IMR-90 (cell line): ENCODE data around the gene ARHGAP19. TPM values are rescaled to one million over a fixed set of nuclear protein-coding genes. Genes with fewer than 3 reads are reported as not detected.

Experiments used
- ATAC-seq: fragments of 200-7000 bp; cut with Tn5 transposase; 2 replicates; pipeline ENCODE4 v1.9.1; 2020; ENCODE audit warnings: low read depth, mild to moderate bottlenecking, moderate library complexity
- BruUV-seq: library from RNA; stranded (reverse); fragments of 400-500 nt; replicated peaks from 2 replicates; lab custom pipeline; 2021; lab: Mats Ljungman, UMichigan
- CTCF ChIA-PET: fragments of 300-600 bp; formaldehyde crosslinking; extraction: SDS; loops from one replicate; lab custom pipeline; 2021; ENCODE audit warnings: antibody characterized with exemption; lab: Yijun Ruan, JAX
- POLR2A ChIA-PET: fragments of 300-600 bp; sonication (Branson Sonifier 250); formaldehyde crosslinking; loops from one replicate; lab custom pipeline; 2022; ENCODE audit warnings: antibody characterized with exemption; ENCODE audit not compliant: unreplicated experiment; lab: Charles Lee
- DNase-seq: peaks from one replicate; pipeline ENCODE4 v3.0.0; 2013
- H2AFZ ChIP-seq: replicated peaks from 2 replicates; pipeline ENCODE3; 2013; ENCODE audit warnings: low read length, mild to moderate bottlenecking; ENCODE audit not compliant: poor library complexity
- H2AK5ac ChIP-seq: 2 replicates; pipeline ENCODE4 v1.6.1; 2013; ENCODE audit warnings: low read depth, low read length, inconsistent platforms
- H2AK9ac ChIP-seq: replicated peaks from 2 replicates; pipeline ENCODE3; 2013; ENCODE audit warnings: mild to moderate bottlenecking, low read depth, low read length, moderate library complexity; ENCODE audit not compliant: poor library complexity
- H2BK120ac ChIP-seq: 2 replicates; pipeline ENCODE4 v1.6.1; 2013; ENCODE audit warnings: low read depth, low read length, inconsistent platforms
- H2BK15ac ChIP-seq: 3 replicates; pipeline ENCODE4 v1.6.1; 2013; ENCODE audit warnings: low read depth, low read length, inconsistent platforms
- H2BK20ac ChIP-seq: 2 replicates; pipeline ENCODE4 v1.6.1; 2013; ENCODE audit warnings: low read depth, mild to moderate bottlenecking, inconsistent platforms, low read length, moderate library complexity
- H2BK5ac ChIP-seq: 2 replicates; pipeline ENCODE4 v1.6.1; 2013; ENCODE audit warnings: mild to moderate bottlenecking, low read depth, low read length, inconsistent platforms; ENCODE audit not compliant: poor library complexity, severe bottlenecking
- H3K14ac ChIP-seq: replicated peaks from 2 replicates; pipeline ENCODE4 v1.6.1; 2013; ENCODE audit warnings: low read depth, low read length, inconsistent platforms
- H3K18ac ChIP-seq: 2 replicates; pipeline ENCODE4 v1.6.1; 2013; ENCODE audit warnings: low read depth, low read length, control low read depth
- H3K23ac ChIP-seq: 2 replicates; pipeline ENCODE4 v1.6.1; 2013; ENCODE audit warnings: low read depth, low read length, inconsistent platforms
- H3K27ac ChIP-seq: 2 replicates; pipeline ENCODE4 v1.5.1; 2013; ENCODE audit warnings: mild to moderate bottlenecking, control low read depth, low read length; ENCODE audit not compliant: insufficient read depth
- H3K27me3 ChIP-seq: 2 replicates; pipeline ENCODE4 v1.6.1; 2013; ENCODE audit warnings: low read length; ENCODE audit not compliant: control insufficient read depth, insufficient read depth
- H3K36me3 ChIP-seq: 2 replicates; pipeline ENCODE4 v1.6.1; 2013; ENCODE audit warnings: low read length, mixed read lengths; ENCODE audit not compliant: control insufficient read depth, insufficient read depth
- H3K4ac ChIP-seq: 2 replicates; pipeline ENCODE4 v1.6.1; 2013; ENCODE audit warnings: low read depth, low read length, inconsistent platforms
- H3K4me1 ChIP-seq: 2 replicates; pipeline ENCODE4 v1.6.1; 2013; ENCODE audit warnings: low read length, mixed read lengths; ENCODE audit not compliant: control insufficient read depth, insufficient read depth
- H3K4me2 ChIP-seq: 2 replicates; pipeline ENCODE4 v1.6.1; 2013; ENCODE audit warnings: low read depth, mild to moderate bottlenecking, control low read depth, low read length, moderate library complexity
- H3K4me3 ChIP-seq: 2 replicates; pipeline ENCODE4 v1.5.1; 2013; ENCODE audit warnings: low read depth, mild to moderate bottlenecking, control low read depth, low read length, moderate library complexity; ENCODE audit not compliant: insufficient read depth
- H3K56ac ChIP-seq: 2 replicates; pipeline ENCODE4 v1.6.1; 2013; ENCODE audit warnings: low read length, inconsistent platforms; ENCODE audit not compliant: insufficient read depth; ENCODE audit errors: extremely low read depth
- H3K79me1 ChIP-seq, 2 experiments: 2 replicates each; pipeline ENCODE4 v1.6.1; 2013; ENCODE audit warnings: low read length in 2 of 2, inconsistent platforms in 1 of 2, low read depth in 1 of 2
- H3K9ac ChIP-seq: 2 replicates; pipeline ENCODE4 v1.6.1; 2013; ENCODE audit warnings: low read depth, low read length, control low read depth
- H3K9me1 ChIP-seq: 2 replicates; pipeline ENCODE4 v1.6.1; 2013; ENCODE audit warnings: low read length, inconsistent platforms; ENCODE audit not compliant: insufficient read depth
- H3K9me3 ChIP-seq: 2 replicates; pipeline ENCODE4 v1.6.1; 2013; ENCODE audit warnings: low read length; ENCODE audit not compliant: control insufficient read depth, insufficient read depth
- H4K20me1 ChIP-seq: 2 replicates; pipeline ENCODE4 v1.6.1; 2013; ENCODE audit warnings: low read length, inconsistent platforms; ENCODE audit not compliant: insufficient read depth
- H4K5ac ChIP-seq: 2 replicates; pipeline ENCODE4 v1.6.1; 2013; ENCODE audit warnings: mild to moderate bottlenecking, low read depth, low read length, control low read depth
- H4K8ac ChIP-seq, 2 experiments: 2 replicates each; pipeline ENCODE4 v1.6.1; 2013; ENCODE audit warnings: low read depth in 2 of 2, low read length in 2 of 2, control low read depth in 1 of 2, inconsistent platforms in 1 of 2
- H4K91ac ChIP-seq: 2 replicates; pipeline ENCODE4 v1.6.1; 2013; ENCODE audit warnings: low read depth, low read length, inconsistent platforms; ENCODE audit not compliant: insufficient read depth
- BHLHE40 ChIP-seq: fragments of 150-350 bp; IDR thresholded peaks from 2 replicates; pipeline ENCODE4 v1.6.1; 2016; ENCODE audit warnings: mild to moderate bottlenecking, low read depth, low read length
- CEBPB ChIP-seq: IDR thresholded peaks from 2 replicates; pipeline ENCODE4 v1.6.1; 2012; ENCODE audit warnings: low read depth, low read length, improper control_type of control experiment
- CHD1 ChIP-seq: IDR thresholded peaks from 2 replicates; pipeline ENCODE4 v1.6.1; 2012; ENCODE audit warnings: low read depth, low read length, improper control_type of control experiment
- FOS ChIP-seq: fragments of 150-350 bp; IDR thresholded peaks from 2 replicates; pipeline ENCODE4 v1.6.1; 2016; ENCODE audit warnings: low read depth, low read length
- MAFK ChIP-seq: IDR thresholded peaks from 2 replicates; pipeline ENCODE4 v1.6.1; 2012; ENCODE audit warnings: low read depth, low read length, improper control_type of control experiment
- MXI1 ChIP-seq: IDR thresholded peaks from 2 replicates; pipeline ENCODE4 v1.6.1; 2012; ENCODE audit warnings: low read depth, mild to moderate bottlenecking, low read length, moderate library complexity, borderline replicate concordance
- NFE2L2 ChIP-seq: fragments of 150-350 bp; IDR thresholded peaks from 2 replicates; pipeline ENCODE4 v1.6.1; 2016; ENCODE audit warnings: low read depth, mild to moderate bottlenecking, low read length
- POLR2A ChIP-seq: IDR thresholded peaks from 2 replicates; pipeline ENCODE4 v1.6.1; 2012; ENCODE audit warnings: mild to moderate bottlenecking, low read depth, low read length
- RAD21 ChIP-seq: IDR thresholded peaks from 2 replicates; pipeline ENCODE4 v1.6.1; 2012; ENCODE audit warnings: low read length, improper control_type of control experiment
- RCOR1 ChIP-seq: IDR thresholded peaks from 2 replicates; pipeline ENCODE4 v1.6.1; 2012; ENCODE audit warnings: mild to moderate bottlenecking, low read length, improper control_type of control experiment; ENCODE audit not compliant: insufficient replicate concordance
- RFX5 ChIP-seq: IDR thresholded peaks from 2 replicates; pipeline ENCODE4 v1.8.0; 2012; ENCODE audit warnings: low read depth, mild to moderate bottlenecking, low read length, moderate library complexity
- SMC3 ChIP-seq: fragments of 150-350 bp; IDR thresholded peaks from 2 replicates; pipeline ENCODE4 v1.6.1; 2016; ENCODE audit warnings: low read depth, mild to moderate bottlenecking, antibody characterized with exemption, low read length, moderate library complexity
- WGBS, 2 experiments: methylation state at CpG; one replicate each; pipeline versions ENCODE4 v1.1.5 to v1.1.7; 2013; ENCODE audit warnings: missing lambda C conversion rate in 2 of 2; ENCODE audit not compliant: insufficient read length in 1 of 2; ENCODE audit errors: extremely low coverage in 2 of 2; 5-methylcytosine and 5-hydroxymethylcytosine counted together
- dilution Hi-C: fragments of 300-500 bp; cut with HindIII; formaldehyde crosslinking; loops from one replicate; pipeline ENCODE4 v1.14.3; 2018; ENCODE audit warnings: low sequenced_read_pairs; ENCODE audit not compliant: unreplicated experiment
- in situ Hi-C: fragments of 300-500 bp; cut with MboI; formaldehyde crosslinking; loops from 3 replicates; pipeline ENCODE4 v1.14.3; 2019; ENCODE audit warnings: low sequenced_read_pairs, inconsistent platforms, mixed read lengths
- intact Hi-C: fragments of 100-400 bp; cut with micrococcal nuclease; formaldehyde crosslinking; loops from 2 replicates; pipeline ENCODE4 v1.10.0; 2022
- polyA plus RNA-seq, 3 experiments: library from polyadenylated mRNA; depleted of rRNA; stranded (reverse); fragments of >200 nt; gene quantifications; 2 replicates each; pipeline ENCODE4 v1.2.3, GENCODE V29; 2012; ENCODE audit warnings: low replicate concordance in 1 of 3
- total RNA-seq: library from RNA; depleted of rRNA; stranded (reverse); fragments of >200 nt; gene quantifications from 2 replicates; pipeline ENCODE4 v1.2.3, GENCODE V29; 2012
- TF ChIP-seq, protein P1 (sequence below): conservative IDR thresholded peaks from 2 replicates; pipeline ENCODE4 v1.5.1; 2012; ENCODE audit warnings: mild to moderate bottlenecking, low read depth, low read length, improper control_type of control experiment
- TF ChIP-seq, protein P2 (sequence below): fragments of 150-350 bp; IDR thresholded peaks from 2 replicates; pipeline ENCODE4 v1.6.1; 2017; ENCODE audit warnings: mild to moderate bottlenecking, antibody characterized with exemption, low read length, low read depth

ARHGAP19 gene
- total and polyA plus RNA-seq, 2 of the 4 experiments (the other 2 are of a cell fraction) = 6.3 to 7.0 TPM

DNA sequence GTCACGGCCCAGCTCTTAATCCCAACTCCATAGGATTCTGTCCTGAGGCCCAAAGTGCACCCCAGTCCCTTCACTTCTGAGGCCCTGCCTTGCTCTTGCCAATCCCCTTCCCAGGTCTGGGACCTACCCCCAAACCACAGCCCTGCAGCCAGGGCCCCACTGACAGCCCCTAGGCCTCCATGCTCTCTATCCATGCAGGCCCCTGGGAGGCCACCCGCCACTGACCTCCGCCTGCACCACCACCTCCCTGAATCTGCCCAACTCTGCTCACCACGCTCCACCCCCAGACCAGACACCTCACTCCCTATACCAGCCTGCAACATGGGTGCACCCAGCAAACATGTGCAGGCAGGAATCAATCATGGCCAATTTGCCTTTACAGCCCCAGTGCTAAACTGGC is 116.9 kb downstream of the ARHGAP19 start:
- Histone ChIP-seq H3K9ac (no peak overlapping the region), H4K8ac (no peak overlapping the region), H3K79me1 (no peaks in the 10 kb centered on the region), H3K27ac (no peak overlapping the region), H3K9me3 (no peaks in the 10 kb centered on the region), H3K36me3 (no peaks in the 10 kb centered on the region), H3K4me2 (no peak overlapping the region), H2AFZ (no peak overlapping the region), H3K18ac (no peak overlapping the region), H2BK120ac (no peak overlapping the region), H3K4me1 (no peaks in the 10 kb centered on the region), H4K5ac (no peak overlapping the region), H3K23ac (no peak overlapping the region), H2AK5ac (no peak overlapping the region), H4K91ac (no peak overlapping the region), H3K56ac (no peak overlapping the region), H2BK5ac (no peak overlapping the region), H3K27me3 (peaks cover 54% of the 10 kb centered on the region), H3K9me1 (no peaks in the 10 kb centered on the region), H3K14ac (no peak overlapping the region), H2AK9ac (no peak overlapping the region), H2BK15ac (no peak overlapping the region), H3K4ac (no peak overlapping the region), H4K20me1 (no peaks in the 10 kb centered on the region), H3K4me3 (no peak overlapping the region), H2BK20ac (no peak overlapping the region)
- intact Hi-C loops = no loop called here
- ChIA-PET POLR2A (no interaction called here), CTCF (no interaction called here)
- dilution Hi-C loops = no loop called here
- WGBS, 2 experiments = no CpG with 5 or more reads among the region's 4 CpGs
- ATAC-seq = no peak
- BruUV-seq = no TSS peak
- TF ChIP-seq SMC3 (no peak), CHD1 (no peak), BHLHE40 (no peak), FOS (no peak), MAFK (no peak), MXI1 (no peak), RCOR1 (no peak), RAD21 (no peak), NFE2L2 (no peak), CEBPB (no peak), POLR2A (no peak), RFX5 (no peak)
- TF ChIP-seq, protein P1, sequence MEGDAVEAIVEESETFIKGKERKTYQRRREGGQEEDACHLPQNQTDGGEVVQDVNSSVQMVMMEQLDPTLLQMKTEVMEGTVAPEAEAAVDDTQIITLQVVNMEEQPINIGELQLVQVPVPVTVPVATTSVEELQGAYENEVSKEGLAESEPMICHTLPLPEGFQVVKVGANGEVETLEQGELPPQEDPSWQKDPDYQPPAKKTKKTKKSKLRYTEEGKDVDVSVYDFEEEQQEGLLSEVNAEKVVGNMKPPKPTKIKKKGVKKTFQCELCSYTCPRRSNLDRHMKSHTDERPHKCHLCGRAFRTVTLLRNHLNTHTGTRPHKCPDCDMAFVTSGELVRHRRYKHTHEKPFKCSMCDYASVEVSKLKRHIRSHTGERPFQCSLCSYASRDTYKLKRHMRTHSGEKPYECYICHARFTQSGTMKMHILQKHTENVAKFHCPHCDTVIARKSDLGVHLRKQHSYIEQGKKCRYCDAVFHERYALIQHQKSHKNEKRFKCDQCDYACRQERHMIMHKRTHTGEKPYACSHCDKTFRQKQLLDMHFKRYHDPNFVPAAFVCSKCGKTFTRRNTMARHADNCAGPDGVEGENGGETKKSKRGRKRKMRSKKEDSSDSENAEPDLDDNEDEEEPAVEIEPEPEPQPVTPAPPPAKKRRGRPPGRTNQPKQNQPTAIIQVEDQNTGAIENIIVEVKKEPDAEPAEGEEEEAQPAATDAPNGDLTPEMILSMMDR = no peak
- TF ChIP-seq, protein P2, sequence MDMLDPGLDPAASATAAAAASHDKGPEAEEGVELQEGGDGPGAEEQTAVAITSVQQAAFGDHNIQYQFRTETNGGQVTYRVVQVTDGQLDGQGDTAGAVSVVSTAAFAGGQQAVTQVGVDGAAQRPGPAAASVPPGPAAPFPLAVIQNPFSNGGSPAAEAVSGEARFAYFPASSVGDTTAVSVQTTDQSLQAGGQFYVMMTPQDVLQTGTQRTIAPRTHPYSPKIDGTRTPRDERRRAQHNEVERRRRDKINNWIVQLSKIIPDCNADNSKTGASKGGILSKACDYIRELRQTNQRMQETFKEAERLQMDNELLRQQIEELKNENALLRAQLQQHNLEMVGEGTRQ = no peak
- no peak for DNase-seq
- in situ Hi-C loops = no loop called here
